22Rv1 (cell line): Measurements from ENCODE around the gene SLC12A7.

Experiments used
- H3K27ac ChIP-seq: fragments of 450-650 bp; 2 replicates; pipeline ENCODE4 v1.5.1; 2017
- ZFX ChIP-seq: fragments of 450-650 bp; IDR thresholded peaks from 2 replicates; pipeline ENCODE4 v1.6.1; 2017; ENCODE audit warnings: antibody characterized with exemption, borderline replicate concordance
- TF ChIP-seq, protein P1 (sequence below): fragments of 450-650 bp; IDR thresholded peaks from 2 replicates; pipeline ENCODE4 v1.5.1; 2017; ENCODE audit warnings: mild to moderate bottlenecking

Gene SLC12A7

DNA sequence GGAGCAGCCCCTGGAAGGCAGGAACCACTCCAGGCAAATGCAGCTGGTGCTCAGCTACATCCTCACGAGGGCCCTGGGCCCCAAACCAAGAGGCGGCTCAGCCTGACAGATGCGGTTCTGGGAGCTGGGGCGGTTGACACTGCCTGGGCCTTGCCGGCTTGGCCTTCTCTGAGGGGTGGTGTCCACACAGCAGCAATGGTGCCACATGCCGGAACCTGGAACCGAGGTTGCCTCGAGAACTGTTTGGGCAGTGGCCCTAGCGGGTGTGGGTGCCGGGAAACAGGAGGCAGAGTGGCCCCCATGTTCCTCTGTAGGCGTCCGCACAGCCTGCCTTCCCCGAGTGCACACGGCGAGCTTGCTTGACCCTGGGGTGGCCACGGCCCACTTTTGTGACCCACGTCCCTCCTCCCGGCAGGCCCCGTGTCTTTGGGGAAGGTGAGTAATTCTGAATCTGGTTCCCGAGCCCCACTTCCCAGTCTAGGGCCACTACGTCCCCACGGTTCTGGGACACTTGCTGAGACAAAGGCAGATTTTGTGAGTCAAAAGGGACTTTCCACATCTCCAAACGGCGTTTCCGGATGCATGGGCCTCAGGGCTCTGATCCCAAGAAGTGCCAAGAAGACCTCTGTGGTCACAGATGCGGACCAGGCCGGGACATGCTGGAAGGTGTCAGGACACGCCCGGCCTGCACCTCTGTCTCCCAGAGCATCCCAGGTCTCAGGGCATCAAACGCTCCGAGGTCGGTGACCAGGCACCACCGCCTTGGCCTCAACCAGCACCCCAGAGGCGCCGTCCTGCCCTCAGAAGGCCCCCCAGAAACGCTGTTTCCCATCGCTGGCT is 27.7 kb upstream of the SLC12A7 start:
- TF ChIP-seq ZFX = no peak
- TF ChIP-seq, protein P1, sequence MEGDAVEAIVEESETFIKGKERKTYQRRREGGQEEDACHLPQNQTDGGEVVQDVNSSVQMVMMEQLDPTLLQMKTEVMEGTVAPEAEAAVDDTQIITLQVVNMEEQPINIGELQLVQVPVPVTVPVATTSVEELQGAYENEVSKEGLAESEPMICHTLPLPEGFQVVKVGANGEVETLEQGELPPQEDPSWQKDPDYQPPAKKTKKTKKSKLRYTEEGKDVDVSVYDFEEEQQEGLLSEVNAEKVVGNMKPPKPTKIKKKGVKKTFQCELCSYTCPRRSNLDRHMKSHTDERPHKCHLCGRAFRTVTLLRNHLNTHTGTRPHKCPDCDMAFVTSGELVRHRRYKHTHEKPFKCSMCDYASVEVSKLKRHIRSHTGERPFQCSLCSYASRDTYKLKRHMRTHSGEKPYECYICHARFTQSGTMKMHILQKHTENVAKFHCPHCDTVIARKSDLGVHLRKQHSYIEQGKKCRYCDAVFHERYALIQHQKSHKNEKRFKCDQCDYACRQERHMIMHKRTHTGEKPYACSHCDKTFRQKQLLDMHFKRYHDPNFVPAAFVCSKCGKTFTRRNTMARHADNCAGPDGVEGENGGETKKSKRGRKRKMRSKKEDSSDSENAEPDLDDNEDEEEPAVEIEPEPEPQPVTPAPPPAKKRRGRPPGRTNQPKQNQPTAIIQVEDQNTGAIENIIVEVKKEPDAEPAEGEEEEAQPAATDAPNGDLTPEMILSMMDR = no peak

DNA sequence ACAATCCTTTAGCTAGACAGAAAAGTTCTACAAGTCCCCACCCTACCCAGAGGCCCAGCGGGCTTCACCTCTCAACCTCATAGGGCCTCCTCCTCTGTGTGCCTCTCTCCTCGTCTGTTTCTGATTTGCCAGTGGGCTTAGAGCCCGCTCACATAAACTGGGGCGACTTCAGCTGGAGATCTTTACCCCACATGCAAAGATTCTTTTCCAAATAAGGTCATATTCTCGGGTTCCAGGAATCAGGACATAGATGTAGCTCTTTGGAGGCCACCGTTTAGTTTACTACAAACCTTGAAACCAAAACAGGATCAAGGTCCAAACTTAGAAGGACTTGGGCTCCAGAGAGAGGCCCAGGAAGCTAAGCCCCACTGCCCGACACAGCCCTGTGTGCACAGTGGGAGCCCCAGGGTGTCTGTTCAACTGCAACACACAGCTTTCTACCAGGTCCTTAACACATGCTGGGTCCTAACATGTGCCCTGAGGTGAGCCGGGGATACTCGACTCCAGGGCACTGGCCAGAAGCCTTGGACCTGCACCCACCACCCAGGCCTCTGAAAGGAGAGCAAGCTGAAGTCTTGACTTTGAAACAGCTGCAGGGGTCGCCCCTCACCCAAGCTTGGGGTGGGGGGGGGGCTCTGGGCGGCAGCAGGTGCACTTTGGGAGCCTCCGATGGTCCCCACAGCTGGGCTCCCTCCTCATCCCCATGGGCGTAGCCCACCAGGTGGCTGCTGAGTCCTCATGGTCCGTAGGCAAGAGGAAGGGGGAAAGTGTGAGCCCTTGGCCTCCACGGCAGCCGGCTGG is 26.8 kb upstream of the SLC12A7 start:
- TF ChIP-seq ZFX = no peak
- TF ChIP-seq, protein P1 = no peak
- H3K27ac ChIP-seq = 0 out of 2 replicates have a peak overlapping the region, but pooled peaks have one; percentile 27

More for the DNA sequence above, 27.7 kb upstream of the SLC12A7 start:
- no peak overlapping the region for H3K27ac ChIP-seq

DNA sequence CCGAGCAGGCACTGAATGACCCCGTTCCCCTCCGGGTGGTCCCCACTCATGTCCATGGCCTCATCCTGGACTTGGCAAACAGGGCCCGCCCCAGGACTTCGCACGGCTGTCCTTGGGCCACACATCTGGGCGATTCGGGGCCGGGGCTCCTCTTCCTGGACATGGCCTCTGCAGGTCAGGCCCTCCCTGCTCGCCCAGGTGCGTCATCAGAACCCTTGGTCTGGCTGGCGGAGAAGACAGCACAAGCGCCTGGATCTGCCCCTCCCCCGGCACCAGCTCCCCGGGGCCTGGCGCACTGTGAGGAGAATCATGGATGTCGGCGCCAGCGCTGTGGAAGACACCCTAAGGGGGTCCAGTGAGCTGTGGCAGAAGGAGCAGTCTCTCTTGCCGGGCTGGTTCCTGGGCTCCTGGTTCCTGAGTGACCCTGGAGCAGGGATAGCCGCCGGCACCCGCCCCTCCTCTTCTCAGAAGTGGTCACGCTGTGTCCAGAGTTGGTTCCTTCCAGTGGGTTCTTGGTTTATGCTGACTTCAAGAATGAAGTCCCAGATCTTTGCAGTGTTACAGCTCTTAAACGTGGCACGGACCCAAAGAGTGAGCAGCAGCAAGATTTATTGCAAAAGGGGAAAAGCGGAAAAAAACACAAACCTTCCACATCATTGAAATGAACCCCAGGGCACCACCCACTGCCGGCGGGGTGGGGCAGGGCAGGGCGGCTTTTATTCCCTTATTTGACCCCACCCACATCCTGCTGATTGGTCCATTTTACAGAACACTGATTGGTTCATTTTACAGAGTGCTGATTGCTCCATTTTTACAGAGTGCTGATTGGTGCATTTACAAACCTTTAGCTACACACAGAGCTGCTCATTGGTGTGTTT is 25.9 kb upstream of the SLC12A7 start:
- TF ChIP-seq, protein P1 = no peak
- no peak for TF ChIP-seq ZFX
- H3K27ac ChIP-seq = 0 out of 2 replicates have a peak overlapping the region, but pooled peaks have one; percentile 27

DNA sequence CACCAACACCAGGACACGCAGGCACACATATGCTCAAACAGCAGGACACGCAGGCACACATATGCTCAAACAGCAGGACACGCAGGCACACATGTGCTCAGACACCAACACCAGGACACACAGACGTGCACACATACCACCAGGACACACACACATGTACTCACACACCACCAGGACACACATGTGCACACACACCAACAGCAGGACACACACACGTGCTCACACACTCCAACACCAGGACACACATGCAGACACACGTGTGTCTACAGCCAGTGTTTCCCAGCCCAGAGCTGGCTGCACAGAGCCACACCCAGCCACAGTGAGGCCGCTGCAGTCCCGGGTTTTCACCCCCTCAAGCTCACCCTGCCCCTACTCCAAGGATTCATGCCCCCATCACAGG is 25.0 kb upstream of the SLC12A7 start:
- H3K27ac ChIP-seq = no peak overlapping the region
- TF ChIP-seq ZFX = no peak
- TF ChIP-seq, protein P1 = no peak

DNA sequence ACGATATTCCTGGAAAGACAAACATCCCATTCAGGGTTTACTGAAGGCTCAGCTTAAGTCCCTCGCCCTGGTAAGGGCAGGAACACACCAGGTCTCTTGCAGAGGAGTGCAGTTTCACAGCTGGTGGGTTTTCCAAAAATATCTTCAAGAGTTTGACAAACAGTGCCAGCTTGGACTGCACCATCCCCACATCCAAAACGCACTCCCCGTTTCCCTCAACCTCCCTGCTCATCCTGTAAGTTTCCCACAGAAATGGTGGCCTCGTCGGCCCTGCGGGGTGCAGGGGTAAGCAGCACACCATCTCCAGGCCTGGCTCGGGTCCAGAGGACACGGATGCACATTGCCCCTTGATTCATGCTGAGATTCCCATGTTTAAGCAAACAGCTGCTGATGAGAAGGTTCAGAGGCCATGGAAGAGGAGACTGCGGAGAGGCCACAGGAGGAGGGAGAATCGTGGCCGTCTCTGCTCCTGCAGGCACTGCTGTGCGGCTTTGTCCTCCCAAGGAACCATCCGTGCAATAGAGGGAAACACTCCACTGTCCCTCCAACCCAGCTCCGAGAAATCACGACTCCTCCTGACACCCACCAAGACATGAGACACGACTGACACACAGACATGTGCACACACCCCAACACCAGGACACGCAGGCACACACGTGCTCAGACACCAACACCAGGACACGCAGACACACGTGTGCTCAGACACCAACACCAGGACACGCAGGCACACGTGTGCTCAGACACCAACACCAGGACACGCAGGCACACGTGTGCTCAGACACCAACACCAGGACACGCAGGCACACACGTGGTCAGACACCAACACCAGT is 24.0 kb upstream of the SLC12A7 start:
- no peak for TF ChIP-seq ZFX
- TF ChIP-seq, protein P1 = no peak
- no peak overlapping the region for H3K27ac ChIP-seq

DNA sequence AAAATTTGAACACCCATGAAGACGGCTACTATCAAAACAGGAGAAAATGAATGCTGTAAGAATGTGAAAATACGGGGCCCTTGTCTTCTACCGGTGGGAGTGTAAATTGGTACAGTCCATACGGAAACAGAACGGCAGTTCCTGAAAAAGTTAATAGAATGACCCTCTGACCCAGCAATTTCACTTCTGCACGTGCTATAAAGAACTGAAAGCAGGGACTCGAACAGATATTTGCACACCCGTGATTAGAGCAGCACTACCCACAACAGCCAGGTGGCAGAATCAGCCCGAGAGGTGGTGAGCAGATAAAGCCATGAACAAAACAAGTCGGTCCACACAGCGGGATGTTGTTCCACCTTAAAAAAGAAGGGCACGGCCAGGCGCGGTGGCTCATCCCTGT is 22.6 kb upstream of the SLC12A7 start:
- no peak for TF ChIP-seq ZFX
- TF ChIP-seq, protein P1 = 0 out of 2 replicates have a peak, but pooled peaks have one; percentile 9

More for the DNA sequence above, 22.6 kb upstream of the SLC12A7 start:
- H3K27ac ChIP-seq = no peak overlapping the region
